SIG-M5 (cell line): ENCODE results near the gene ING1.
"Not testable (repeated sequence)": the region's sequence is repeated elsewhere in the genome, so short reads cannot be mapped to it uniquely, and the experiment has no call there.

Source experiments
- DNase-seq: peaks from one replicate; lab custom pipeline; 2025; lab: John Stamatoyannopoulos, UW

ING1 gene, protein sequence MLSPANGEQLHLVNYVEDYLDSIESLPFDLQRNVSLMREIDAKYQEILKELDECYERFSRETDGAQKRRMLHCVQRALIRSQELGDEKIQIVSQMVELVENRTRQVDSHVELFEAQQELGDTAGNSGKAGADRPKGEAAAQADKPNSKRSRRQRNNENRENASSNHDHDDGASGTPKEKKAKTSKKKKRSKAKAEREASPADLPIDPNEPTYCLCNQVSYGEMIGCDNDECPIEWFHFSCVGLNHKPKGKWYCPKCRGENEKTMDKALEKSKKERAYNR

DNA sequence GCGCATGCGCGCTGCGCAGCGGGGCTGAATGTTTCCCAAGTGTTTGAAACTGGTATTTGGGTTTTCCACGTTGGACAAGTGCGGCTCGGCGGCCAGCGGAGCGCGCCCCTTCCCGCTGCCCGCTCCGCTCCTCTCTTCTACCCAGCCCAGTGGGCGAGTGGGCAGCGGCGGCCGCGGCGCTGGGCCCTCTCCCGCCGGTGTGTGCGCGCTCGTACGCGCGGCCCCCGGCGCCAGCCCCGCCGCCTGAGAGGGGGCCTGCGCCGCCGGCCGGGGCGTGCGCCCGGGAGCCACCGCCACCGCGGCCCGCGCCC is at the start of gene ING1:
Gene ING1 (plus strand): TSS at position 59 of the 311 bp plus-strand sequence. CDS start 450 bp downstream, outside the sequence.
- DNase-seq, result no peak

DNA sequence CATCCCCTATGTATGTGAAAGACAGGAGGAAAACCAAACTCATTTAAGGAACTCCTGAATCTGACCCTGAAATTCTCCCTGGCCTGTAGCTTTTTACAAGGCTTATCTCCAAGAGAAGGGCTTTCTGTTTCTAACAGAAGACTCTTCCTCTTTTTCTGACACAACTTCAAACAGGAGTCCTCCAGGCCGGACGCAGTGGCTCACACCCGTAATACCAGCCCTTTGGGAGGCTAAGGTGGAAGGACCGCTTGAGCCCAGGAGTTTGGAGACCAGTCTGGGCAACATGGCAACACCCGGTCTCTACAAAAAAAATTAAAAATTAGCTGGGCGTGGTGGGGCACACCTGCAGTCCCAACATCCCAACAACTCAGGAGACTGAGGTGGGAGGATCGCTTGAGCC is 49.5 kb upstream of the ING1 start:
- DNase-seq, result no peak

DNA sequence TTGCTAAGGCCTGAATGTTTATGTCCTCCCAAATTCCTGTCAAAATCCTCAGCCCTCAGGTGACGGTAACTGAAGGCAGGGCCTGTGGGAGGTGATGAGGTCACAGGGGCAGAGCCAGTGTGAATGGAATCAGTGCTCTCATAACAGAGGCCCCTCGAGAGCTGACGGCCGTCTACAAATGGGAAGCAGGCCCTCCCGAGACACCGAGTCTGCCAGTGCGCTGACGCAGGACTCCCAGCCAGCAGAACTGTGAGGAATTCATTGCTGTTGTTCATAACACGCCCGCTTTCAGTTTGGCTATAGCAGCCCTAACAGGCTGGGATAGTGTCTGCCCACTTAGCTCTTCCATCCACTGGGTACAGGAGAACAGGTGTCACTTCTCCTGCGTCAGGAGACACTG is 48.8 kb upstream of the ING1 start:
- no peak for DNase-seq

DNA sequence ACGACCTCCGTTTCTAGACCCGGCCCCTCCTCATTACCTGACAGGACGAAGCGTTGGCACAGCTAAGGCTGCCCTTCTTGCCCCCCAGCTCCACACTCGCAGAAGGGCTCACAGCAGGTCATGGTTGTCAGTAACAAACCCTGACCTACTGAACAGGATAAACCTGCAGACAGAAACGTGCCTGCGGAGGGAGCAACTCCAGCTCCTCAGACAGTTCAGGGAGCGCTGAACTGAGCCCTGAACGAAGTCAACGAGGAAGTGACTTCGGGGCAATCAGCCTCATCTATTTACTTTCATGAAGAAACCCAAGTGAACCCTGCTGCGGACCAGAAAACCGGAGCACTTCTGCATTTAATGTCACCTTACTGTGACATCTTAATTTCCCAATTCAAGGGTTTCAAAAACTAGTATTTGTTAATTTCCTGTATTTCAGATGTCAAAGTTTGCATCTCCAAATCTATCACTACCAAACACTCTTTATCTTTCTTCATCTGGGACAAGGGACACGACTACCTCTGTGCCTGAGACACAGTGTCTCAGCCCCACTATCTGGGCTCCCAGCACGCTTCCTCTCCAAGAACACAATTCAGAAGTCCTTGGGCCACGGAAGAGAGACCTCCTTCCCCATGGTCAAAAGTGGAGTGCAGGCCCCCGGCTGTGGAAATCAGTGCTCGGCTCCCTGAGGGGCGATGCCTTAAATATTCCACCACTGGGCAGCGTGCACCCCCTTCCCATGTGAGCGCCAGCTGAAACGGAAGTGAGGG is 47.8 kb upstream of the ING1 start:
- DNase-seq, result peak; percentile 68

DNA sequence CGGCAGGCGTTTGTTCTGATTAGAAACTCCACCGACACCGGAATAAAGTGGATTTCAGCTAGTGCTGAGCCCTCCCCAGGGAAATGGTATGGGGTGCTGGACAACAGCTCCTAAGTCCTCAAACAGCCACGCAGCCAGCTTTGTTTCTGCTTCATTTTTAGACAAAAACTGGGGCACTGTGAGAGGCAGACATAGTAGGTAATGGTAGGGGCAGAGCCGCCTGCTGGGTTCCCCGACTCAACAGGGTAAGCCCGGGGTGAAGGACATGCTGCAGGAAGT is 47.3 kb upstream of the ING1 start:
- DNase-seq, result no peak

DNA sequence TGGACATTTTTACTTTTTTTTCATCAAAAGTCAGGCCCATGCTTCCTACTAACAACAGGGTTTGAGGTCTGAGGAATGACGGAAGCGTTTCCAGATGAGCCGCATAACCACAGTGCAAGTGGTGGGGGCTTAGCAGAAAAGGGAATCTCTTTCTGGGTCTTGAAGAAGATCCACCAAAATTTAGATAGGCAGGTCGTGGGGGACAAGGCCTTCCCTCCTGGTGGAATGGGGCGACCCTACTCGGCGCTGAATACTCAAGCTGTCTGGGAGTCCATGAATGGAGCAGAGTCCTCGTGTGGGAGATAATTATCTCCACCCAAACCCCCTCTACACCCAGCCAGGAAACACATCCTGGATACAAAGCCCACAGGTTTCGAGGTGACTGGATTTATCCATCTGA is 44.5 kb upstream of the ING1 start:
- no peak for DNase-seq

DNA sequence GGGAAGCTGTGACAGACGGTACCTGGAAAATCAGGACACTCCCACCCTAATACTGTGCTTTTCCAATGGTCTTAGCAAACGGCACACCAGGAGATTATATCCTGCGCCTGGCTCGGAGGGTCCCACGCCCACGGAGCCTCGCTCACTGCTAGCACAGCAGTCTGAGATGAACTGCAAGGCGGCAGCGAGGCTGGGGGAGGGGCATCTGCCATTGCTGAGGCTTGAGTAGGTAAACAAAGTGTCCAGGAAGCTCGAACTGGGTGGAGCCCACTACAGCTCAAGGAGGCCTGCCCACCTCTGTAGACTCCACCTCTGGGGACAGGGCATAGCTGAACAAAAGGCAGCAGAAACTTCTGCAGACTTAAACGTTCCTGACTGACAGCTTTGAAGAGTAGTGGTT is 43.7 kb upstream of the ING1 start:
- DNase-seq, result not testable (repeated sequence)

DNA sequence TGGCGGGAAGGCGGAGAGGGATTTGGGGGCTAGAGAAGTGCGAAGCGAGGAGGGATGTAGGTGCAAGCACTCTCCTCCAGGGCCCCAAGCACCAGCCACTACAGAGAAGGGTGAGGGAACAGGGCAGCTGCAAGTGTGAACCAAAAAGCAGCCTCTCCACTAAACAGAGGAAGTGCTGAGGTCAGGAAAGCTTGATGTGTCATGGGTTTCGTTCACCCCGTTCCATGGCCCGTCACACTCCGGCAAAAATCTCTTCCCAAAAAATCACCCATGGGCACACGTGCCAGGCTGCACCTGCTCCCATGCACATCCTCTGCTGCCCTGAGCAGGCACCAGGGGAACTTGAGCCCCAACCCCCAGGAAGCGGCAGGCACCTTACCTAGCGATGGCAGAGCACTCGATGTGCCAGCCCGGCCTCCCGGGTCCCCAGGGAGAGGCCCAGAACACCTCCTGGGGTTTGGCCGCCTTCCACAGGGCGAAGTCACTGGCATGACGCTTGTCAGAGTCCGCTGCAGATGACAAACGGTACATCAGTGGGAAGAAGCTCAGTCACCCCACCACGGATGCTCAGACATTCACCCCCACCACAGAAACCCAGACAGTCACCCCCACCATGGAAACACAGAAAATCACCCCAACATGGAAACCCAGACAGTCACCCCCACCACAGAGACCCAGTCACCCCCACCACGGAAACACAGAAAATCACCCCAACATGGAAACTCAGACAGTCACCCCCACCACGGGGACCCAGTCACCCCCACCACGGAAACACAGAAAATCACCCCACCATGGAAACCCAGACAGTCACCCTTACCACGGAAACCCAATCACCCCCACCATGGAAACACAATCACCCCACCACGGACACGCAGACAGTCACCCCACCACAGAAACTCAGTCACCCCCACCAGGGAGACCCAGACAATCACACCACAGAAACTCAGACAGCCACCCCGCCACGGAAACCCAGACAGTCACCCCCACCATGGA is 36.6 kb upstream of the ING1 start:
- no peak for DNase-seq

DNA sequence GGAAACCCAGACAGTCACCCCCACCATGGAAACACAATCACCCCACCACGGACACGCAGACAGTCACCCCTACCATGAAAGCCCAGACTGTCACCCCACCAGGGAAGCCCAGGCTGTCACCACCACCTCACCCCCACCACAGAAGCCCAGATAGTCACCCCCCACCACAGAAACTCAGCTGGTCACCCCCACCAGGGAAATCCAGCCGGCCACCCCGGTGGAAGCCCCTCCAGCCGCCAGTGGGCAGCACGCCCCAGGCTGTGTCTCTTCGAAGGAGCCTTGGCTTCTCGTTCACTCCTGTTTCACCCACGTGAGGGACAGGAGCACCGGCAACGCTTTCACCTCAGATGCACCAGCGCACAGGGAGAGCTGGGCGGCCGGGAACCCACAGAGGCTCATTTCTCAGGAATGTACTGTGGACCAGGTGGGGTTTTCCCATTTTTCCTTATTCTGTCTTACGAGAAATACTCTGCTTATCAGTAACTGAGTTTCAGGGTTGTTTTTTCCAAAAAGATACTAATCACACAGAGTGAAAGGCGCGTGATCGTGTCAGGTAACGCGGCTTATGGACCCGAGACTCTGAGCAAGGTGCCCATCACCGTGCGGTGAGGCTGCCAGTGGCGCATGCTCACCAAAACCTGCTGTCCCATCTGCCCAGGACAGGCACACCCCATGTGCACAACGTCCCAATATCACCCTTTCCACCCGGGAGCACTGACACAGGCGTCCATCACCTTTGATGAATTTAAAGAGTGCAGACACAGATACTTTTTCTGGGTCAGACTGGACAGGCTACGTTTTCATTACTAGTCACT is 35.6 kb upstream of the ING1 start:
- no peak for DNase-seq

DNA sequence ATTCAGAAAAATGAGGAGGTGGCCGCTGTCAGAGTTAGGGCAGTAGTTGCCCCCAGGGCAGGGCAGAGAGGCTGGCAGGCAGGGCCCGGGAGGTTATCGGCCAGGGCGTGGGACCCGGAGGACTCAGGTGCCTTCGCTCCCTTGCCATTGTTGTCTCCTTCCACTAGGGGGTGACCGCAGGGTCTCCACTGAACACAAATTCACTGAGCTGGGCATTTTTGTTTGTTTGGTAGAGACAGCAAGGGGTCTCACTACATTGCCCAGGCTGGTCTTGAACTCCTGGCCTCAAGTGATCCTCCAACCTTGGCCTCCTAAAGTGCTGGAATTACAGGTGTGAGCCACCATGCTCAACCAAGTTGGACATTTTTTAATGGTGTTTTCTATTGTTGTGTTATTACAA is 32.6 kb upstream of the ING1 start:
- DNase-seq, result no peak

DNA sequence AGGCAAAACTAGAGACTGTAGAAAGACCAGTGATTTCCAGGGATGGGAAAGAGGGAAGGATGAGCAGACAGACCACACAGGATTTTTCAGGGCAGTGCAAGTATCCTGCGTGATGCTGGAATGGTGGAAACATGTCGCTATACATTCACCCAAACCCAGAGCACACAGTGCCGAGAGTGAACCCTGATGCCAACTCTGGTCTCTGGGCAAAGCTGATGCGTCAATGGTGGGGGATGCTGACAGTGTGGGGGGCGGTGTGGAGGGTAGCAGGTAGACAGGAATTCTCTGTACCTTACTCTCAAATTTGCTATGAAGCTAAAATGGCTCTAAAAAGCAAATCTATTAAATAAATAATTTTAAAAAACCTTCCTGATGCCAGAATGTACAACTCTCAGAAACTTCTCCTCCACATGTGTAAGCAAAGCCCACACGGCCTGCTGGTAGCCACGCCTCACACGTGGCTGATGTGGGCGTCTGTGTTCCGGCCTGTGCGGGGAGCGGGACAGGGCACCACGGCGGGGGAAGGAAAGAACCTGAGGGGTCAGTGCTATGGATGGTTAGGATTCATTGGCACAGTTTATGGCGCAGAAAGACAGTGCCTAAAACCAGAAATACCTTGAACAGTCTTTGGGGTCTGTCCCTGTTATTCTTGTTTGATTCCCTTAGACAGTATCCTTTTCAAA is 31.5 kb upstream of the ING1 start:
- DNase-seq, result no peak

DNA sequence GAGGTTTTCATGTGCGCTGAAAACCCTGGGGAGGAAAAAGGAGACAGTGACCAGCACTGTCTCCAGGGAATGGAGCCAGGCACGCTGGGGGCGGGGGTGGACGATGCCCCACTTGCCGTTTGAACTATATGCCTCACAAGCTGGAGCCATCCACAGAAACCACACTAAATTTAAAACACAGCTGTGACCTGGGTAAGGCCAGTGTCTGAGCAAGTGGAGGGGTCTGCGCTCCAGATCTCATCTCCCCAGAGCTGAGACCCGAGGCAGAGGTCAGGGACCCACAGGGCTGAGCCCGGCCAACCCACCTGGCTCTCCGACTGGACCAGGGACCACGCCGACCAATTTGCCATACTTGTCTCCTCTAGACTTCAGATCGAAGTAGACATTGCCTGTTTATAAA is 30.8 kb upstream of the ING1 start:
- DNase-seq, result no peak

DNA sequence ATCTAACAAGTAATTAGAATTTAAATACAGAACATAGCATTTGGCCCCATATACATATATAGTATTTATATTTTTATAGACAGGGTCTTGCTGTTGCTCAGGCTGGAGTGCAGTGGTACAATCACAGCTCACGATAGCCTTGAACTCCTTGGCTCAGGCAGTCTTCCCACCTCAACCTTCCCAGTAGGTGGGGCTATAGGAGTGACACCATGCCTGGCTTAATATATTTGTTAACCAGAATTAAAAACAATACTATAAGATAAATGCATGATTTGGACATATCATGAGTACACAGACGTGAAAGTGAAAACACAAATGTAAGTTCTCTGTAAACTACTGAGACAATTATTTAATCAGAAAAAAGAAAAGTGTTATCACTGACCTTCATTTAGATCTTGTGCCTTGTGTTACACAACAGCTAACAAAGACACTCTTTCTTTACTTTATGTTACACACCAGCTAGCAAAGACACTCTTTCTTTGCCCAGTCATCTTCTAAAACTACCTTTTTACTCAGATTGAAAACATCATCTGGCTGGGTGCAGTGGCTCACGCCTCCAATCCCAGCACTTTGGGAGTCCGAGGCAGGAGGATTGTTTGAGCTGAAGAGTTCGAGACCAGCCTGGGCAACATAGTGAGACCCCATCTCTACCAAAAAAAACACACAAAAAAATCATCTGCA is 30.2 kb upstream of the ING1 start:
- no peak for DNase-seq

DNA sequence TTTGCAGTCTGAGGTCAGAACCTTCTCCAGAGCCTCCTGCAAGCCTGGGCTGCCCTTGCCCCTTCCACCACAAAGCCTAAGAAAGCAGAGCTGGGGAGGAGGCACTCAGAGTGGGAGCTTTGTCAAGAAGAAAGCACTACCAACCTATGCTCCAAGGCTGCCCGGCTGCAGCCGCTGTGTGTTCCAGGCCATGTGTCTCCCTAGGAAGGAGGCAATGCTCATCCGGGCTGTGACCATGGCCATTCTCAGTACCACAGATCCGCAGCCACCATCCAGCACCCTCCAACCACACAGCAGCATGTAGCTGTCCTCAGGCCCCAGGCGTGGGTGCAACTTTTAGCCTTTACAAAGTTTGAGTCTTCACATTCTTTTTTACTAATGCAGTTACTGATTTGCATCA is 29.6 kb upstream of the ING1 start:
- DNase-seq, result no peak

DNA sequence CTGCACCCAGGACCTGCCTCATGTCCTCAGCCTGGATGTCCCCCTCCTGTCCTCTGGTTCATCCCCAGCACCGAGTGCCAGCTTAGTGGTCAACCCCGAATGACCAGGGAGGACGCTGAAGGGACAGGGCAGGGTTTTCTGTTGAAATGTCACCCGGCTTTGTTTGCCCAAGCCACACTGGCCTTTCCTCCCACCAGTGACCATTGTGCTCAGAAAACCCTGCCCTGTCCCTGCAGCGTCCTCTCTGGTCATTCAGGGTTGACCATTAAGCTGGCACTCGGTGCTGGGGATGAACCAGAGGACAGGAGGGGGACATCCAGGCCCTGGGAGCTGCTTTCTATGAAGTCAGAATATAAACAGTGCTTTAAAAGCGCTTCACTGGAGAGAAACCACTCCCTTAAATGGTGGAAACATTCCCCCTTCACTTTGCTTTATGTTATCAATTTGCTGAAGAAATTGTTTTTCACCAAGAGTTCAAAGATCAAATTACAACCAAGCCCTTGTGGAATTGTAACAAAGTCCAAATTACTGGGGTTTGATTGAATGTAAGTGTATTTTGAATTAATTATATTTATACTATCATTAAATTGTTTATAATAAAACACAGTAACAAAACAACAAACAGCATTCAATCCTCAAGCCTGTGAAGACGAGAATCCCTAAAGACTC is 29.0 kb upstream of the ING1 start:
- DNase-seq, result no peak

DNA sequence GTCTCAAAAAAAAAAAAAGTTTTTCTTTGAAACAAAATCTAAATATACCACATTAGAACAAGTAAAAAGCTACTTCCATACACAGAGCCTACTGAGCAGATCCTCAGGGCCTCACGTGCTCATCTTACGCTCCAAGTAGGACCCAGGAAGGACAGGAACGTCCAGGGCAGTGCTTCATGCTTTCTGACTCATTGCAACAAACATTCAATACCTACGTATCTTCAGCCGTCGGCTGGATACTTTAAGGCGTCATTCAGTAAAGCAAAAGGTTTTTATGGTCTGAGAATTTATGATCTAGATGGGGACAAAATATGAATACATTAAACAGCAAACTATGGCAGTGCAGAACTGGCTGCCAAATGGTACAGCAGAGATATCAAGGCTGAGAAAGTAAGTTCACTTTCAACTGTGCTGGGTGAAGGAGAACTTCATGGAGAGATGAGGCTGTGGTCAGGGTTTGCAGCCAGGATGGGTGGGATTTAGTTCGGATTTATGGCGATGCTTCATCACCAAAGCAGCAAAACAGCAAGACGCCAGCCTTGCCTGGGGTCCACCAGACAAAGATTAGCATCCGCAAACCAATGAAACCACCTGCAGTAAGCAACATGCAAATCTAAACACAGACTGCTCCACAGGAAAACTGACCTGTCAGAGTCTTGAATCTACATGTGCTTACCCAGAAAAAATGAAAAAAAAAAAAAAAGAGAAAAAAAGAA is 28.0 kb upstream of the ING1 start:
- no peak for DNase-seq

DNA sequence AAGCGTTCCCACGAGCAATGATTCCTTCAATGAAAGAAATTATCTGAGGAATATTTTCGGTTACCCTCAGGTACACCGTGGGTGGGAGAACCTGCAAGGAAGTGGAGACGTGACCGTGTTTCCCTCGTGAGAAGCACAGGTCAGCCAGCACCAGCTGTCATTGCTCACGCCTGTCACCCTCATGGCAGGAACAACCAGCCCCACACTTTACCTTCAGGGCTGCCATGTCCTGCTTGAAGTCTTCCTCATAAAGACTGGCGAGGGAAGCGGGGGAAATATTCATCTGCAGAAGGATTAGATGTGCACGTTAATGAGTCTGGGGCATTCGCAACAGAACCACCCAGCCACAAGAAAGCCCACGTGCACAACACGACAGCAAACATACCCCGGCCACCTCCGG is 25.8 kb upstream of the ING1 start:
- no peak for DNase-seq

DNA sequence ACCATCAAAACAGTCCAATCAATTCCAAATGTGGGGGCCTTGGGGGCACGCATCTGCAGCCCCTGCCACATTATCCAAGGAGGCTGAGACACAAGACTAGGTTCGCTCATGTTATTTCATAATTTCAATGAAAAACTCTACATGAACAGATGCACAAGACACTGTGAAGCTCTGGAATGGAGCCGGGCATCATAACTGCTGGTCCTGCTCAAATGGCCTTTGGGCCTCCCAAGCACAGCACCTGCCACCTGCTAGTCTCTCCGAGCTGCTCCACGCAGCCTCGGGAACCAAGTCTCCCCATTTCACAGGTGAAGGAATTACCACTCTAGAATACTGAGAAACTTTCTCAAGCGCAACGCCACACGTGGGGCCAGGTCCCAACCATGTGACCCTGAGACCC is 24.5 kb upstream of the ING1 start:
- no peak for DNase-seq

DNA sequence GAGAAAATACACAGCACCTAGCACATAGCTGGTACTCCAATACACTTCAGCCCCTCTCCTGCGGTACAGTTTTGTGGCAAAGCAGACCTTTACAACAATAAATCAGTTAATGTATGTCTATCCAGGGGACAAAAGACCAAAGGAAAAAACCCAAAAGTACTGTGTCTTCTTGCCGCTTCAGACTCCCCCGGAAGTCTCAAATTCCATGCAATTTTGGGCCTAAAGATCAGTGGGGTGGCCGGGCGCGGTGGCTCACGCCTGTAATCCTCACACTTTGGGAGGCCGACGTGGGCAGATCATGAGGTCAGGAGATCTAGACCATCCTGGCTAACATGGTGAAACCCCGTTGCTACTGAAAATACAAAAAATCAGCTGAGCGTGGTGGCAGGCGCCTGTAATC is 23.8 kb upstream of the ING1 start:
- no peak for DNase-seq

DNA sequence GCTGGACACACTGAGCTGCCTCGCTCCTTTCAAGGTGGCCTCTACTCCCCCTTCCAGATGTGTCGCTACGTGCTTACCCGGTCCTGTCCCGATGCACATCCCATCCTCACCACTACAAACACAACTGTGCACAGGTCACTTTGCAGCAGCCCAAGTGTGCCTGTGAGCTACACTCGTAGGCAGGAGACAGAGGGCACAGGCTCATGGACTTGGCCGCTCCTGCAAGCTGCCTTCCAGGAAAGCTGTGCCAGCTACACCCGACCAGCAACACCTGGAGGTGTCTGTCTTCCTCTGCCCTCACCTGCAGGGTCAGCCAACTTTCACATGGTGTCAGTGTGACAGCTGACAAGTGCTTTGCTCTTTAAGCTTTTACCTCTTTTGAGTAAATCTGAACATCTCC is 23.0 kb upstream of the ING1 start:
- no peak for DNase-seq
